Measurements from ENCODE around the gene CTXND1.

- TF ChIP-seq CTCF (IDR thresholded peaks at IDR 0.05; ENCODE audit: insufficient read depth, low read length) (no peak), REST (IDR thresholded peaks at IDR 0.05; ENCODE audit: insufficient replicate concordance, low read depth) (no peak), GABPA (IDR thresholded peaks at IDR 0.05; ENCODE audit: low read depth) (no peak), SPI1 (IDR thresholded peaks at IDR 0.05; ENCODE audit: borderline replicate concordance, low read depth) (no peak), POLR2AphosphoS5 (IDR thresholded peaks at IDR 0.05; ENCODE audit: low read depth) (no peak)
These were observed 57.8 kb downstream of the CTXND1 start for GRCh38 chr15:80194186-80194585.

Measured in HL-60 (cell line).